Suprapubic skin (tissue), 3 donors: Measurements from ENCODE around the gene TCF20.

Experiments
- EP300 ChIP-seq: sonication (generic); formaldehyde crosslinking; IDR thresholded peaks from one replicate; pipeline ENCODE4 v1.6.1; 2017; ENCODE audit warnings: antibody characterized with exemption
- TF ChIP-seq, protein P1 (sequence below), 2 donors: fragments of 200-600 bp in 1 of 2; fragments of 450-650 bp in 1 of 2; sonication (generic) in 1 of 2; IDR thresholded peaks; one replicate each; pipeline ENCODE4 v1.5.1; 2016 to 2019; ENCODE audit warnings: antibody characterized with exemption in 2 of 2, mild to moderate bottlenecking in 1 of 2, moderate library complexity in 1 of 2

DNA sequence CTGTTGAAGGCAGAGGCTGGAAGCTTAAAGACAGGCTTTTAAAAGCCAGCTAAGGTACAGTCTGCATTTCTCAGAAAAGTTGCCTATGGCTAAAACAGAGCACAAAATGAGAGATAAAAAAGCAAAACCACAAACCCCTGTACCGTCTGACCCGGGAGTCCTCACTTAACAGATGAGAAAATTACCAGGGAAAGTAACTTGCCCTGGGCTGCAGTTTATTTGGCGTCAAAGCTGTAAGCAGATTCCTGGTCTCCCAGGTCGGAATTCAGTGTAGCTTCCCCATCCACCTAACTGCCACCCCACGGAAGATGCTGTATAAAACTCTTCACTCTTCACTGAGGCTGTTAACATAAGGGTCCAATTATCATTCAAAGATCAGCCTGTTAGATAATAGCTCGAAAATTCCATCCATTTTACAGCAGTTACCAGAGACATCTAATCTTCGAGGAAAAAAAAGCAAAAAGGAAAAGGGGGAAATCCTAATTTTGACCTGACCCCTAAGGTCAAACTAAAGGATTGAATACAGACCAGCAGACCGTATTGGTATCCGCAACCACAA is 1.5 kb downstream of the TCF20 start:
- TF ChIP-seq, protein P1, sequence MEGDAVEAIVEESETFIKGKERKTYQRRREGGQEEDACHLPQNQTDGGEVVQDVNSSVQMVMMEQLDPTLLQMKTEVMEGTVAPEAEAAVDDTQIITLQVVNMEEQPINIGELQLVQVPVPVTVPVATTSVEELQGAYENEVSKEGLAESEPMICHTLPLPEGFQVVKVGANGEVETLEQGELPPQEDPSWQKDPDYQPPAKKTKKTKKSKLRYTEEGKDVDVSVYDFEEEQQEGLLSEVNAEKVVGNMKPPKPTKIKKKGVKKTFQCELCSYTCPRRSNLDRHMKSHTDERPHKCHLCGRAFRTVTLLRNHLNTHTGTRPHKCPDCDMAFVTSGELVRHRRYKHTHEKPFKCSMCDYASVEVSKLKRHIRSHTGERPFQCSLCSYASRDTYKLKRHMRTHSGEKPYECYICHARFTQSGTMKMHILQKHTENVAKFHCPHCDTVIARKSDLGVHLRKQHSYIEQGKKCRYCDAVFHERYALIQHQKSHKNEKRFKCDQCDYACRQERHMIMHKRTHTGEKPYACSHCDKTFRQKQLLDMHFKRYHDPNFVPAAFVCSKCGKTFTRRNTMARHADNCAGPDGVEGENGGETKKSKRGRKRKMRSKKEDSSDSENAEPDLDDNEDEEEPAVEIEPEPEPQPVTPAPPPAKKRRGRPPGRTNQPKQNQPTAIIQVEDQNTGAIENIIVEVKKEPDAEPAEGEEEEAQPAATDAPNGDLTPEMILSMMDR (IDR thresholded peaks at IDR 0.05): no peak
- no peak for TF ChIP-seq EP300
